Hepatocyte (in vitro differentiated cells): Measurements from ENCODE around the gene C2CD4D.

Experiments used
- EZH2 ChIP-seq: fragments of 200-600 bp; sonication (generic); IDR thresholded peaks from 2 replicates; pipeline ENCODE4 v1.6.1; 2016; ENCODE audit warnings: antibody characterized with exemption, mild to moderate bottlenecking, borderline replicate concordance
- EZH2phosphoT487 ChIP-seq: fragments of 200-600 bp; sonication (generic); IDR thresholded peaks from one replicate; pipeline ENCODE4 v1.6.1; 2018; ENCODE audit warnings: antibody characterized with exemption, mild to moderate bottlenecking, low read depth, moderate library complexity; ENCODE audit not compliant: unreplicated experiment, severe bottlenecking
- TF ChIP-seq, protein P1 (sequence below): fragments of 200-600 bp; sonication (generic); IDR thresholded peaks from 2 replicates; pipeline ENCODE4 v1.5.1; 2016; ENCODE audit warnings: antibody characterized with exemption, mild to moderate bottlenecking; ENCODE audit not compliant: poor library complexity

DNA sequence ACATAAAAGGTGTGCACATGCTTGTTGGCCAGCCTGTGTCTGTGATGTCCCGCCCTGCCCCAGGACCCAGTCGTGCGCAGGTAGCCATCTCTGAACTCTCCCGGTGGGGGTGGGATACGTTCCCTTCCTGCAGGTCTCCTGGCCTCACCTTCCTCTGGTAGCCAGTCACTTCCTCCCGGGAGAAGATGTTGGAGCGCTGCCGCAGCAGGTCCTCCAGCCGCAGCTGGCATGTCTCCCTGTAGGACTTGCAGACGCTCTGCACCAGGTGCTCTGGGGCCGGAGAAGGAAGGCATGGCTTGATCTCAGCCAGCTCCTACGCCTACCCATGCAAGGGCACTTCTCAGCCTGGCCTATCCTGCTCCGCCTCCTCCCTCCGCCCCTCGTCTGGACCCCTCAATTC is 25.2 kb downstream of the C2CD4D start:
- TF ChIP-seq, protein P1, sequence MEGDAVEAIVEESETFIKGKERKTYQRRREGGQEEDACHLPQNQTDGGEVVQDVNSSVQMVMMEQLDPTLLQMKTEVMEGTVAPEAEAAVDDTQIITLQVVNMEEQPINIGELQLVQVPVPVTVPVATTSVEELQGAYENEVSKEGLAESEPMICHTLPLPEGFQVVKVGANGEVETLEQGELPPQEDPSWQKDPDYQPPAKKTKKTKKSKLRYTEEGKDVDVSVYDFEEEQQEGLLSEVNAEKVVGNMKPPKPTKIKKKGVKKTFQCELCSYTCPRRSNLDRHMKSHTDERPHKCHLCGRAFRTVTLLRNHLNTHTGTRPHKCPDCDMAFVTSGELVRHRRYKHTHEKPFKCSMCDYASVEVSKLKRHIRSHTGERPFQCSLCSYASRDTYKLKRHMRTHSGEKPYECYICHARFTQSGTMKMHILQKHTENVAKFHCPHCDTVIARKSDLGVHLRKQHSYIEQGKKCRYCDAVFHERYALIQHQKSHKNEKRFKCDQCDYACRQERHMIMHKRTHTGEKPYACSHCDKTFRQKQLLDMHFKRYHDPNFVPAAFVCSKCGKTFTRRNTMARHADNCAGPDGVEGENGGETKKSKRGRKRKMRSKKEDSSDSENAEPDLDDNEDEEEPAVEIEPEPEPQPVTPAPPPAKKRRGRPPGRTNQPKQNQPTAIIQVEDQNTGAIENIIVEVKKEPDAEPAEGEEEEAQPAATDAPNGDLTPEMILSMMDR = no peak
- TF ChIP-seq EZH2phosphoT487 = no peak
- no peak for TF ChIP-seq EZH2
